NCI-H2196 (cell line): ENCODE data around the gene SGF29.
A peak's percentile ranks its signal among the peaks of the same experiment; 100 is the strongest.
"Not testable (repeated sequence)": the region's sequence is repeated elsewhere in the genome, so short reads cannot be mapped to it uniquely, and the experiment has no call there.

Experiments
- DNase-seq: peaks from one replicate; lab custom pipeline; 2025; ENCODE audit not compliant: unreplicated experiment; lab: John Stamatoyannopoulos, UW

Gene SGF29

GRCh38 chr16:28609631-28610594 lies 56.2 kb downstream of the SGF29 start, which contains the start of gene SULT1A1:
SULT1A1 (minus strand) TSS chr16:28610044; CDS start chr16:28608855, 1,189 bp downstream.
- DNase-seq: no peak

DNA sequence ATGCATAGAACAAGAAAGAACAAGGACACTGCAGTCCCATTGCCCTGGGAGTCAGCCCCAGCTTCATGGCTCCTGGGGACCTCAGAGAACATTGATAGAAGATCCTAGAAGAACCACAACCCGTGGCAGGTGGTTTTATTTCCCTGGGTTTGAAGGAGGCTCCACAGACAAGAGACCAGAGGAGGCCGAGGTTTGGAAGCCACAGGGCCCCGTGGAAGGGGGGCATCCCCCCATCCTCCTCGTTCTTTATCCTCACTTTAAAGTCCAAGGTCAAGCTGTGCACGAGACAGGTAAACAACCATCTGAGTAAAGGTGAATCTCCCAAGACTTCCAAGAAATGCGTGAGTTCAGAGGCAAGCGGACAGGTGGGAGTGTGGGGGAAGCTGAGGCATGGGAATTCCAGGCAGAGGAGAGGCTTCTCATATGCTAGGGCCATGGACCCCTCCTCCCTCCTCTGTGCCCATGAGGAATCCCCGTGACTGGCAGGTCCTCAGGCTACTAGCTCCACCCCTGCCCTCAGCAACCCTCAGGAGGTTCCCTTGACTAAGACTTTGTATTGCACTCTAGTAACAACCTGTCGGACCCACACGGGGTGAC lies 57.0 kb downstream of the SGF29 start:
- DNase-seq: no peak

GRCh38 chr16:28612359-28613280 lies 58.9 kb downstream of the SGF29 start:
- not testable (repeated sequence) for DNase-seq

DNA sequence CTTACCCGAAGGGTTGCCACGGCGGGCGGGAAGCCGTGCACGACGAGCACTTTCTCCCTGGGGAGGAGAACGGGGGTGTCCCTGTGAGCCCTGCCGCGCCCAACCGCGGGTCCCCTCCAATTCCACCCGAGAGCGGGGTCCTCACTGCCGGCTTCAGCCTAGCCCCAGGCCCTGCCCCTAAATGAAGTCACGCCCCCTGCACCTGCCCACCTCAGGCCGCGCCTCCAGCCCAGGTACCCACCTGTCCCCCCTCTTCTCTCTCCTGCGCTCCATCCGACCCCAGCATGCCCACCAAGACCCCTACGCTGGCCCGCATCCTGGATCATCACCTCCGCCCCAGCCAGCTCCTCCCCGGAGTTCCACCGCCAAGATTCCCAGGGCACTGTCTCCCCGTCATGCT lies 60.2 kb downstream of the SGF29 start:
- not testable (repeated sequence) for DNase-seq

DNA sequence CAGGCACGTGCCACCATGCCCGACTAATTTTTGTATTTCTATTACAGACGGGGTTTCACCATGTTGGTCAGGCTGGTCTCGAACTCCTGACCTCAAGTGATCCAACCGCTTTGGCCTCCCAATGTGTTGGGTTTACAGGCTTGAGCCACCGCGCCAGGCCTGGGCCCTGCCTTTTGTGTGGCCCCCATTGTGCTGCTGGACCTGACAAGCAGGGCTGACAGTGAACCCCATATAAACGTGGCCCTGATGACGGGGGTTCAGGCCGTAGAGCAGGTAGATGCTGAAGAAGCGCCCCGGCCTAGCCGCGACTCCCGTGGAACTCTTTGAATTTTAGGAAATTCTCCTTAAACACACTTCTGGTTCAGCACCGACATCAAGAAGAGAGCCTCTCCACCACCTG lies 60.8 kb downstream of the SGF29 start:
- DNase-seq: not testable (repeated sequence)

DNA sequence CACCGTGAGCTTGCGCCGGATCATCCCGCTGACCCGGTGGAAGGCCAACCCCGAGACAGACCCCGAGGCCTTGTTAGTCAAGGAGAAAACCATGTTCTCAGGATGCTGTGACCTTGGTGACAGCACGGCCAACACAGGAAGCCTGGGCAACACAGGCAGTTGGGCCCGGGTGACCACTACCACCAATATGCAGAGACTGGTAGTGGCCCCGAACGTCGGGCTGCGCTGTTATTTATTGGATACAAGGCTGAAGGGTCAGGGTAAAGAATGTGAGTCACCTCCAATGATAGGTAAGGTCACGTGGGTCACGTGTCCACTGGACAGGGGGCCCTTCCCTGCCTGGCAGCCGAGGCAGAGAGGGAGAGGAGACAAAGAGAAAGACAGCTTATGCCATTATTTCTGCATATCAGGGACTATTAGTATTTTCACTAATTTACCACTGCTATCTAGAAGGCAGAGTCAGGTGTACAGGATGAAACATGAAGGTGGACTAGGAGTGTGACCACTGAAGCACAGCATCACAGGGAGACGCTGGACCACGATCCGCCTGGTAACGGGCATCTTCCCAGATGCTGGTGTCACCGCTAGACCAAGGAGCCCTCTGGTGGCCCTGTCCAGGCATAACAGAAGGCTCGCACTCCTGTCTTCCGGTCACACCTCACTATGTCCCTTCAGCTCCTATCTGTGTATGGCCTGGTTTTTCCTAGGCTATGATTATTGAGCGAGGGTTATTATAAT lies 61.9 kb downstream of the SGF29 start:
- DNase-seq: peak; percentile 43

DNA sequence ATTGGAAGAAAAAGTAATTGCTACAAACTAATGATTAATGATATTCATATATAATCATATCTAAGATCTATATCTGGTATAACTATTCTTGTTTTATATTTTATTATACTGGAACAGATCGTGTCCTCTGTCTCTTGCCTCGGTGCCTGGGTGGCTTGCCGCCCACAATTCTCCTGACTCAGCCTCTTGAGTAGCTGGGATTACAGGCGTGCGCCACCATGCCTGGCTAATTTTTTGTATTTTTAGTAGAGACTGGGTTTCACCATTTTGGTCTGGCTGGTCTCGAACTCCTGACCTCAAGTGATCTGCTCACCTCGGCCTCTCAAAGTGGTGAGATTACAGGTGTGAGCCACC lies 62.5 kb downstream of the SGF29 start:
- not testable (repeated sequence) for DNase-seq

- no peak for DNase-seq
Measured at GRCh38 chr16:28616636-28617035, 62.9 kb downstream of the SGF29 start.

DNA sequence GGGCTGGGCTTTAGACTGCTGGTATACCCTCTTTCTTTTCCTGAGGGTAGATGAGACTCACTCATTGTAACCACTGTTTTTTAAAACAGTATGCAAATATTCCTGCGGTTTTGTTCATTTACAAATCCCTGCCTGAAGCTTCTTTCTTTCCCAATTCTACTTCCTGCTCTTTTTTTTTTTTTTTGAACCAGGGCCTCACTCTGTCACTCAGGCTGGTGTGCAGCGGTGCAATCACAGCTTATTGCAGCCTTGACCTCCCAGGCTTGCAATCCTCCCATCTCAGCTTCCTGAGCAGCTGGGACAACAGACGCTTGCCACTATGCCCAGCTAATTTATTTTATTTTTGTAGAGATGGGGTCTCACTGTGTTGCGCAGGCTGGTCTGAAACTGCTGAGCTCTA lies 64.2 kb downstream of the SGF29 start:
- no peak for DNase-seq

- not testable (repeated sequence) for DNase-seq
Measured at GRCh38 chr16:28620316-28620715, 66.6 kb downstream of the SGF29 start.

DNA sequence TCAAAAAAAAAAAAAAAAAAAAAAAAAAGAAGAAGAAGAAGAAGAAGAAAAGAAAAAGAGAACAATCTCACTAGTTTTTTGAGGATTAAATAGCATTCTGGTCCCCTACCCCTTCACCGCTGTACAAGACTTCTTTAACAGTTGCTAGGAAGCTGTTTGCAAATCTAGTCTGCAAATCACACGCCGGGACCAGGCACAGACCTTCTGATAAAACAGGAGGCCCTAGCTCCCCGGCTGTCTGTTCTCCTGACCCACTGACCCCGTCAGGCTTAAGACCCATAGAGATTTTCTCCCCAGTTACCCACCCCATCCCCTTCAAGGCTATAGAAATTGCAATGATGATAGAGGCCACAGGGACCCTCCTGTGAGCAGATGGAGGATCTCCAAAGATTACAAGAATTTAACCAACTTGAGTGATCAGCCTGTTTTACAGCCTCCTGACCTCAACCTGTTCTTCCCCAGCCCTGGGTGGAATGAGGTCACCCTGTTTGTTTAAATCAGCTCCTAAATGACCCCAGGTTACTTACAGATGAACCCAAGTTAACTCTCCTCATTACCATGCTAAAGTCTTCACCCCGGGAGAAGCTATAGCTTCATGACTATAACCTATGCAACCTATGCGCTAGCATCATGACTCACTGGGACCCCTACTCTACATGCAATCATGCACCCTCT lies 67.9 kb downstream of the SGF29 start:
- DNase-seq: no peak

GRCh38 chr16:28622532-28623171 lies 68.9 kb downstream of the SGF29 start:
- DNase-seq: not testable (repeated sequence)

DNA sequence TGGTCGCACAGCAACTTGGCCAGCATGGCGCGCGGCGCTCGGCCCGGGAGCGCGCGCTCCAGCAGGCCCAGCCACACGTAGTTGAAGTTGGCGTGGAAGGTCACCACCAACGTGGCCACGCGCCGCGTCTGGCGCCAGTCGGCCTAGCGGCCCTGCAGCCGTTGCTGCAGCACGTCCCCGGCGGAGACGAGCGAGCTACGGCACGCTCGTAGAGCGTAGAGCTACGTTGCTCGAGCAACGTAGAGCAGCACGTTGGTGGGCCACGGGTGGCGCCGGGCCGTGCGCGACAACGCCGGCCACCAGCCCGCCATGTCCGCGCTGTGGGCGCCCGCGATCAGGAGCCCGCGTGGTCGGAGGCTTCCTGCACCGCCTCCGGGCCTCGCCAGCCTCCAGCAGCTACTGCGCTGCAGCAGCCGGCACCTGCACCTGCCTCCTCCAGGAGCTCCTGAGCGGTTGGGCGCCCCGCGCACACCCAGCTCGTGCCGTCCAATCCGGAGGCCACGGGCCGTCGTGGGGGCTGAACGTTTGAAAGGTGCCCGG lies 69.5 kb downstream of the SGF29 start:
- DNase-seq: peak; percentile 87

- not testable (repeated sequence) for DNase-seq
Measured at GRCh38 chr16:28630905-28631304, 77.2 kb downstream of the SGF29 start.

- DNase-seq: not testable (repeated sequence)
Measured at GRCh38 chr16:28636093-28636823, 82.5 kb downstream of the SGF29 start.

DNA sequence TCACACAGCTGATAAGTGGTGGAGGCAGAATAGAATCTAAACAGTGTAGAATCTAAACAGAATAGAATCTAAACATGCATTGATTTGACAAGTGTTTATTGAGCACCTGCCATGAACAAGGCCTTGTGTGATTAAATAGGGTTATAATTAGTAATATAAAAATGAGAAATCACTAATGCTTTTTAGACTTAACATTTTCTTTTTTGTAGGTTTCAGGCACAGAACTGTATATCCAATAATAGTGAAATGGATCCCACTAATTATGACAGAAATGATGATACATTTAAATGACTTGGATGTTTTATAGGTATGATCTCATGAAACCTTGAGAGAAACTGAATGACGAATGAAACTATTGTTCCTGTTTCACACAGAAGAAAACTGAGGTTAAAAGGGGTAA lies 84.0 kb downstream of the SGF29 start, which contains the start of gene NPIPB8:
Gene NPIPB8, plus strand, starts transcription at position 301 of the 400 bp plus-strand sequence. CDS start 296 bp downstream, outside the sequence.
- not testable (repeated sequence) for DNase-seq

- DNase-seq: not testable (repeated sequence)
Measured at GRCh38 chr16:28638359-28638758, 84.6 kb downstream of the SGF29 start.

GRCh38 chr16:28639959-28640358 lies 86.2 kb downstream of the SGF29 start:
- DNase-seq: not testable (repeated sequence)
